NCI-H748 treated with DMSO at 0.1 percent for 48 hours (cell line): ENCODE data around the gene PELI1.
A peak's percentile ranks its signal among the peaks of the same experiment; 100 is the strongest.

Source experiments
- DNase-seq: peaks from one replicate; lab custom pipeline; 2025; lab: John Stamatoyannopoulos, UW

The PELI1 gene

DNA sequence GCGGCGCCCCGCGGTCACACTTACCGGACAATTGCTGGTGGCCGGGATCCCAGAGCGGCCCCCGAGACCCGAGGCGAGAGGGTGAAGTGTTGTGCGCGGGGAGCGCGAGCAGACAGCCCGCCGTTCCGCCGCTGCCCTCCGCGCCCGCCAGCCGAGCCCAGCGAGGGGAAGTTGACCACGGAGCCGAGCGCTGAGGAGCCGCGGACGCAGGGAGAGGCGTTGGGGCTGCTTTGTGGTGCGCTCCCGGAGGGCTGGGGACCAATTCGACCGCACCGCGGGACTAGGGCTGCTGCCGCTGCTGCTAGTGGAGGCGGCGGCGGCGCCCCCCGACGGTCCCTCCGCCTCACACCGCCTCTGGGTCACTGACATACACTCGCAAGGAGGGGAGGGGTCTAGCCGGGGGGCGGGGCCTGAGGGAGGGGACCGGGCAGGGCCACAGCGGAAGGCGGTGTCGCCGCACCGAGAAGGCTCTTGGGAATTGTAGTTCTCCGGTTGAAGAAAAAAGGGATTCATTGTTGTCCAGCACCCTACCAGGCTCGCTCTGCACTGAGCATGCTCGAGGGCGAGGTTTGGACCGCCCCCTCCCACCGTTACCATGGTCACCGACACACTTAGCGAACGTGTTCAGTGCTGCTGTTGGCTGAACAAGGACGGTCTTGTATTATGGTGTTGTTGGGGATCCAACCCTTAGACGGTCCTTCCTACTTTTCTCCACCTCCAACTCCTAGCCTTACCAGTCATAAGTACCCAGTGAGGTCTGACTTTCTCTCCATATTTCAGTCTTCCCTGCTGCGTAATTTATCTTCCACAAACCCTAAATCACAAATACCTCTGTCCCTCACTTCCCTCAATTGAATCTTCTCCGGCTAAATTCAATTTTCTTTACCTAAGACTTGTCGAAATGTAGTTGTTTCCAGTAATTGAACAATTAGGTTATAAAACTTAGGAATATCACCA, at the start of gene PELI1:
PELI1 (minus strand) TSS at position 364 of the 957 bp plus-strand sequence. CDS start 36,110 bp downstream, outside the sequence.
- DNase-seq, result peak; percentile 88

GRCh38 chr2:64193491-64193890, 49.3 kb upstream of the PELI1 start:
- no peak for DNase-seq

DNA sequence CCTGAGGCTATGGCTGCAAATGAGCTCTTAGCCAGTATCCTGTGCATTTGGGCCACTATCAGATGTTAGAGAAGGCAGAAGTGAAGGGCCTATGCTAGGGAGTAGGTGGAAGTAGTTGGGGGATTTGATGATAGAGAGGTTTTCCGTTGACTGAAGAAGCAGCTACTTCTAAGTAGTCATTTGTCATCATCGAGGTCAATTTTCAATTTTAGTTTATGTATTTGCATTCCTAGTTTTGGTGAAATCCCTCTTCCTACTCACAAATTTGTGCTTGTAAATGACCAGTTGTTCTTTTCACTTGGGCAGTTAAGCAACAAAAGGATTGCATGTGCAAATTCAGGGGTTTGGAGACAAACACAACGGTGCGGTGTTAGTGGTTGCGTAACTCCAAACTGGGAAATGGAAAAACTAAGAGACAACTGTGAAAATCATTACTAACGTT, 48.5 kb upstream of the PELI1 start:
- DNase-seq, result no peak

DNA sequence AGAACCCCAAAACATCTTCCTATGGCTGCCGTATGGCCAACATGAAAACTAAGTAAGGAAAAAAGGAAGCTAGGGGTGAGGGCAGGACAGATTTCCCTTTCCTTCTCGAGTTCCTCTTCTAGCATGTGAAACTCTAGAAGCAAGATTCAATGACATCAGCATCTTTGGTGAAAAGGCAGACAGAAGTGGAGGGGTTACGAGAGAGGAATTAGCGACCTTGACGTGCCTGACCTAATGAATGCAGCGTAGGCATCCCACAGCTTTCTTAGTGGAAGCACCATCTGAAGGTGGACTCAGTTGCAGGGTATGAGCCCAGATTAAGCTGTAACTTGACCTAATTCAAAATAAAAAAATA, 47.9 kb upstream of the PELI1 start:
- DNase-seq, result no peak

DNA sequence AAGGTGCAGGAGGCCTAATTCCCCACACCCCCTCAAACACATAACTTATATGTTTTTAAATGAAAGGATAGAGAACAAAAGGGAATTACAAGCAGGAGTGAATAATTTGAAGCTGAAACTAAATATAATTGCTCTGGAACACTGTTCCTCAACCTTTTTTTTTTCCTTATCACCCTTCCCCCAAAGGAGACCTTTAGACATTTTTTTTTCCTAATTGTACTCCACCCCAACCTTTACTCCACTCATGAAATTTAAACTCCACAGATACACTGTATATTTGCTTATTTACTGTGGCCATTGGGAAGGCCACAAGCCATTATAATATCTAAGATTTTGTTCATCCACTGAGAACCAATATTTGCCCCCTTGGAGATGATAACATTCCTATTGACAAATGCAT, 45.4 kb upstream of the PELI1 start:
- no peak for DNase-seq

GRCh38 chr2:64189167-64189566, 44.9 kb upstream of the PELI1 start:
- DNase-seq, result no peak

DNA sequence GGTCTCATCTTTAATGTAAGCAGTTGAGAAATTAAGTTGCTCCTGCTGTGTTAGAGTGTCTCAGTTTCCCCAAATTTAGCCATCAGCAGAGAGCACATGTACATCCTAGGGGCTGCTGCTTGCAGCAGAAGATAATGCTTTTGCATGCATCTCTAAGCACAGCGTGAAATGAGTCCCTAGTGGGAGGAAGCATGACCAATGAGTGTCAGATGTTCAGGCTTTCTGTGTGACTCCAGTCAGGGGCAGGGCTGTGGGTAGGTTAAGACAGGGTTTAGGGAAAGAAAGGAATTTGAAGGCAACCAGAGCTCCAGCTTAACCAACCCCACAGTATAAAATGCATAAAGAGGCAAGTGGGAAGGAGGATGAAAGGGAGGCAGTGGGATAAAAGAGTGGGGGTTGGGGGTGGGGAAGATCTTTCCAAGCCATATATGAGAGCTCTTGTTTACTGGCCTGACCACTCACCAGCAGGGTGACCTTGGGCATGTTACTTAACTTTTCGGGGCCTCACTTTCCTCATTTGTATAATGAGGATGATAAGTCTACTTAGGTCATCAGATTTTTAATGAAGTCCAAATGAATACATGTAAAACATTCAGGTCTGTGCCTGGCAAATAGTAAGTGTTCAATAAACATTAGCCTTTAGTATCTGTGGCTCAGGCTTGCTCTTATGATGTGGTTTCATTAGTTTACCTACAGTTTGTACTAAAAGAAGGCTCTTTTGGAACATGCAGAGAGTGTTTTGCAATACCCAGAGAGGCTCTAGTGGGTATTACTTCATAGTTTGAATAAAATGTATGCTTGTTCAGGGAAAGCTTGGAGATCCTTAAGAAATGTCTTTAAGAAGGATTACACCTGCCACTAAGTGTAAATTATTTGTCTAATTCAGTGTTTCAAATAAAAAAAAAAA, 42.7 kb upstream of the PELI1 start:
- no peak for DNase-seq

DNA sequence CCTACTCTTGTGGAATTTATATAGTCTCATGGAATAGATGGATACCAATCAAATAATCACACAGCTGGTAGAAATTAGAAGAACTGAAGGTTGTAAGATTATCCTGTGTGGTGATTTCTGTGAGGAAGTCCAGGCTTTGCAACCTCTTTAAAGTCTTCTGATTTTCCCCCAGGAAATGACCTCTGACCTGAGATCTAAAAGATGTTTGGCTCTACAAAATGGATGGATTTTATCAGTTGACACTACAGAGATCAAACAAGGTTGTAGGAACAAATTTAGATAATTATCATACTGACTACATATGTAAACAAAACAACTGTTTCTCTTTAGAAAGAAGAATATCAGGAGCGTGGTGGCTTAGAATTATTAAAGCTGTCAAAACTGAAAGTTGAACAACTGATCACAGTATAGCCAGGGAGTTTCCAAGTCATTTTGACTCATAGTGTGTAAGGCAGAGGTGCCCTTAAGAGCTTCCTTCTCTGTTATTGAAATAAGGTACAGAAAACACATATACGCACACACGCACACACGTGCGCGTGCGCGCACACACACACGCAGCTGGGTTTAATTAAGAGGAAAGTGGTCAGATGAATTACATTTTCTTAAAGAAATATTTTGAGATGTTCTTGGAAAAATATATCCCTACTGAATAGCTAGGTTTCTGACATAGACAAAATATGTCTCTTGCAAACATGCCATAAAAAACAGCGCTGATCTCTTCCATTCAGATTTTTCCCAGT, 35.5 kb upstream of the PELI1 start:
- DNase-seq, result no peak

GRCh38 chr2:64177315-64177714, 33.1 kb upstream of the PELI1 start:
- DNase-seq, result no peak

DNA sequence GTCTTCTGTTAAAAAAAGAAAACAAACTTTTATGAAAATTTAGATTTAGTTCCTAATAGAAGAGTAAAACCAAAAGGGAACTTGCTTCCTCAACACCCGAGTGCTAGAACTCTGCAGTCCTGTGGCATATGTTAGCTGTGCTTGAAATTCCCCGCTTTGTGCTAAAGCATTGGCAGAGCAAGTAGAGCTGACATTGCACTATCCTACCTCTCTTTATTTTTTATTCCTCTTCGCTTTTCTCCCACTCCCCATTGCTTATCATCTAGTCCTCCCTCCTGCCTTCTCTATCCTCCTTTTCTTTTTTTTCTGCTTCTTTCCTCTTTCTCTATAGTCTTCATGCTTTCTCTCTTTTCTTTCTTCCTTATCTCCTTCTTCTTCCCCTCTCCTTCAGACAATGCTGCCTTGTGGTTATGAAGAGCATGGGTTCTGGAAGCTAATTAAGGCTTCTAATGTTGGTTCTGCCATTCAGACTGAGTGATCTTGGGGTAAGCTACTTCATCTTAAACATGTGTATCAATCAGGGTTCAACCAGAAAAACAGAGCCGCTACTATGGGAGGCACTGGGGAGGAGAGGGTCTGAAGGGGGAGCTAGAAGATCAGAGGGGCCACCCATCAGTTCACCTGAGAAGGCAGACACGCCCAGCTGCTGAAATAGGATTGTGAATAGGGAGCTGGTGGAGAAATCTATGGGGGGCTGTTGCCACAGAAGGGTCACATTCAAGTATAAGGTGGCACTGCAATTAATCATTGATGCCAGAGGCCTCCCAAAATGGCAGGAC, 31.4 kb upstream of the PELI1 start:
- DNase-seq, result no peak

DNA sequence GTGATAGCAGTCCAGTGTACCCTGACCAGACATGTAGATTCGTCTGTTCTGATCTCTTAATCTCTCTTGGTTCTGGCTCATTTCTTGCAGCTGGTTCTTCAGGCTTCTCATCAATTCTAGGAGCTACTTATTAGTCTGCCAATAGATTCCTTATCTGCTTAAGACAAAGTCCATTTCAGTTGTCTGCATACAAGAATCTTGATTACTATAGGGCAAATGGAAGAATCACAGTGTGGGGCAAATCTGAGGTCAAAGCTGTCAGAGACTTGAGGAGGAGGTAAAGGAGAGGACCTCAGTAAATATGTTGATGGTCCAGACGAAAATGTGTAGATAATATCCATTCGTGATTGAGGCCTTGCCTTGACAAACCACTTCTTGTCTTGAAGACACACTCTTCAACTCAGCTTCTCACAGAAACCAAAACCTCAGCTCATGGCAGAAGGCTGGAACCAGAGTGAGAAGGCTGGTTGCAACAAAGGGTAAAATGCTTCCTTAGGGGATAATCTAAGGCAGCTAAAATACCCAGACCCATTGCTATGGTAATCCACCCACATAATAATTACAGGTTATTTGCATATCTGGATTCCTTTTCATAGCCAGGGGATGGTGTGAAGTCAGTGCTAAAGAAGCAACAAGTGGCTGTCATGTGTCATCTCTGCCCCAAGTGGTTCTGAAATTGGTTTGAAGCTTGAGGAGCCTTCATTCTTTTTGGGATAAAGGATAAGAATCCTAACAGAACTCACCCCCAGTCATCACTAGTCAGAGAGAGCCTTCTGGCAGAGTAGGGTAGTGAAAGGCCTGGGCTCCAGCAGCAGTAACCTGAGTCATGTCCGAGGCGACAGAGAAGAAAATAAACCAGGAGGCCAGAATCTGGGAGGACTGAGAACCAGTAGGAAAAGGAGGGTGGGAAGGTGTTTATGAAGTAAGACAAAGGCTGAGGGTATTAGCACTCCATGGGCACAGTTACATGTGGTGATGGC, 29.2 kb upstream of the PELI1 start:
- no peak for DNase-seq

- no peak for DNase-seq
These were observed 24.5 kb upstream of the PELI1 start for GRCh38 chr2:64168756-64169155.

DNA sequence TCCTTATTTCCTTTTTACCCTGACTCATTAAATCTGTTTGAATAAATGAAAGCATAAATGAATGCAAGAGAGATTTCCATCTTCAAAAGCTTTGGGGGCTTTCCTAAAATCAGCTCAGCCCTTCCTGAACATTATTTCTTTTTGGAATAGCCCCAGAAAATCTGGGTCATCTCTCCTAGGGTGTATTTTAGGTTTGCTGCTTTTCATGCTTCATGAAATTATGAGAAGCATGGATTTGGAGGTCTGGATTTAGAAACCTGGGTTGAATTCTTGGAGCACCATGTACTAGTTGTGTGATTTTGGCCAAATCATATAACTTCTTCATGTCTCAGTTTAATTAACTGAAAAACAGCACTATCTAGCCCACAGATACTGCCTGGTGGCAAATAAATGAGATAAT, 24.0 kb upstream of the PELI1 start:
- DNase-seq, result no peak

DNA sequence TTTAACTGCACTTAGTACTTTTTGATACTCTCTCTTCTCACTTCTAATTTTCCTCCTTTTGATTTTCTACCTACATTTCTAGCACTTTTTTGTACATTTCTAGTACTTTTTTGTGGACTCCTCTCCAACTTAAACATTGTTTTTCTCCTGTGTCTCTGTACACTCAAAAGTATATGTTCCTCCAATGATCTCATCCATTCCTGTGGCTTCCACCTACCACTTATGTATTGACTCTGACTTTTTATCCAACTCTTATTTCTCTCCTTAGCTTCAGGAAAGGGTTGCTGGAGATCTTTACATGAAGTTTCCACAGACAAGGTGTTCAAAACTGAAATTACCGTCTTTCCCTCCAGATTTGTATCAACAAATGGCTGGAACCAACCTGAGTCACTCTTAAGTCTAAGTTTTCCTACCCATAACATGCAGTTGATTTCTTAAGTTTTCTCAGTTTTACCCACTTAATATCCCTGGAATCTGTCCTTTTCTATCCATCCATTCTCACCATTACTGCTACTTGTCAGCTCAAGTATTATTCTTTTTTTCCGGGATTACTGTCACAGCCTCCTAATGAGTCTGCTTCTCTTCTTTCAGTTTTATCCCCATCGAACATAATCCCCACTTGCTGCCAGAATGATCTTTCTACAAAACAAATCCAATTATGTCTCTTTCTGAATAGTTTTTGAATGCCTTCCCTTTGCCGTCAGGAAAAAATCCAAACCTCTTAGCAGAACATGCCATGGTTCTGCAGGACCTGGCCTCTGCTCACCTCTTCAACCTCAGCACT, 22.6 kb upstream of the PELI1 start:
- no peak for DNase-seq

- no peak for DNase-seq
These were observed 22.0 kb upstream of the PELI1 start for GRCh38 chr2:64166212-64166611.

DNA sequence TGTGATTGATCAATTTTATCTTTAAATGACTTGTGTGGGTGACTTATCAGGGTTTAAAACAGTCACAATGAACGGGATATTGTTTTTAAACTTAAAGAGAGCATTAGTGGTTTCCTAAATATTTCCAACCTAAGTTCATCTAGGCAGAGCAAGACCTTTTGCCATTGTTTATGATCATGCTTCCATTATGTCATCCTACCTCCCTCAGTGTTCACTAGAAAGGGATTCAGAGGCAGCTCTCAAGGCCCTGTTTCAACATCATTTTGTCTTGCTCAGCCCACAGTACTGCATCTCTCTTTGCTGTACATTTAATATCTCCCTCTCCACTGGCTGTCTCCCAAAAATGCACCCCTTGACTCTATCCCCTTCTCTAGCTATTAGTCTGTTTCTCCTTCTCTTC, 21.5 kb upstream of the PELI1 start:
- no peak for DNase-seq

DNA sequence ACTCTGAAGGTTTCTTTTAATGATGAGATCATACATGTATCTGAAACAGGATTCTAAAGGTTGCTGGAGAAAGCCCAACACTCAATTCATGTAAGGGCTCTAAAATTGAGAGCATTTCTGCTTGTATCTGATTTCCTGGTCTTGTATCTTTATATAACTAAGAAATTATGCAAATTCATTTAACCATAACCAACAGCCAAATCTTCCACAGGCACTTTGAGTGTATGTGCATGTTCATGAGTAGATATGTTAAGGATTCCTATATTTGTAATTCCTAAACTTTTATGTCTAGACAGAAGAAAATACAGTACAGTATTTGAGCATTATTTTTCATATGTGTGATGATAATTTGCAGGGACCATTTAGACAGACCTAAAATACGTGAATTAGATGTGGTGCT, 20.4 kb upstream of the PELI1 start:
- no peak for DNase-seq

DNA sequence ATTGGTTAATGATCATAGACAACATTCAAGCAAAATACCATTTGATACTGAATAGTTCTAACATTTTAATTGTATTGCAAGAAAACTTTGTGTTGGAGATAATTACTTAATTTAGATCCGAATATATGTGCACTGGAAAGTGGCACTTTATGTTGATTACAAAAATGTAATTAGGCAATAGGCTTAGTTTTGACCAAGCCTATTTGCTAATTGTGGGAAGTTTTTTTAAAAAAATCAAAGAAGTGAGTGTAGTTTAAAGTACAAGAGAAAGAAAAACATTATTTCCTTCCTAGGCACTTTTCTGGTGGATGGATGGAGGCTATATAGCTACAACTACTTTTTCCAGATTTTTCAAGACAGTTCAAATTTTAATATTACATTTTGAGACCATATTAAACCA, 18.3 kb upstream of the PELI1 start:
- DNase-seq, result no peak

- DNase-seq, result no peak
These were observed 13.6 kb upstream of the PELI1 start for GRCh38 chr2:64157792-64158191.
